Measurements from ENCODE around the gene ZW10.
"Not testable (repeated sequence)": the region's sequence is repeated elsewhere in the genome, so short reads cannot be mapped to it uniquely, and the experiment has no call there.

The ZW10 gene

GRCh38 chr11:113710989-113711388 lies 62.5 kb downstream of the ZW10 start:
- no peak for FAIRE-seq
- DNase-seq (ENCODE audit: insufficient read length, low spot score) = no peak
- no peak for TF ChIP-seq TAF1 (IDR thresholded peaks at IDR 0.05; ENCODE audit: low read depth, low read length)
- no peak for TF ChIP-seq SPI1 (IDR thresholded peaks at IDR 0.05; ENCODE audit: low read depth, low read length)
- no peak for TF ChIP-seq POLR2A (IDR thresholded peaks at IDR 0.05; ENCODE audit: low read depth, low read length)
- no peak for TF ChIP-seq POLR2AphosphoS5 (IDR thresholded peaks at IDR 0.05; ENCODE audit: low read depth, low read length)
- no peak for TF ChIP-seq POU2F2 (IDR thresholded peaks at IDR 0.05; ENCODE audit: low read depth, low read length)
- TF ChIP-seq PAX5 (IDR thresholded peaks at IDR 0.05; ENCODE audit: insufficient read depth, low read length, severe bottlenecking) = no peak

GRCh38 chr11:113705871-113706655 lies 67.4 kb downstream of the ZW10 start, which contains the start of gene TMPRSS5:
TMPRSS5 (minus strand) TSS chr11:113706308; CDS start chr11:113706224, 84 bp downstream.
- no peak for DNase-seq (ENCODE audit: insufficient read length, low spot score)
- TF ChIP-seq POLR2A (IDR thresholded peaks at IDR 0.05; ENCODE audit: low read depth, low read length) (no peak), PAX5 (IDR thresholded peaks at IDR 0.05; ENCODE audit: insufficient read depth, low read length, severe bottlenecking) (no peak), SPI1 (IDR thresholded peaks at IDR 0.05; ENCODE audit: low read depth, low read length) (no peak), POU2F2 (IDR thresholded peaks at IDR 0.05; ENCODE audit: low read depth, low read length) (no peak), POLR2AphosphoS5 (IDR thresholded peaks at IDR 0.05; ENCODE audit: low read depth, low read length) (no peak), TAF1 (IDR thresholded peaks at IDR 0.05; ENCODE audit: low read depth, low read length) (no peak)
- FAIRE-seq = no peak

DNA sequence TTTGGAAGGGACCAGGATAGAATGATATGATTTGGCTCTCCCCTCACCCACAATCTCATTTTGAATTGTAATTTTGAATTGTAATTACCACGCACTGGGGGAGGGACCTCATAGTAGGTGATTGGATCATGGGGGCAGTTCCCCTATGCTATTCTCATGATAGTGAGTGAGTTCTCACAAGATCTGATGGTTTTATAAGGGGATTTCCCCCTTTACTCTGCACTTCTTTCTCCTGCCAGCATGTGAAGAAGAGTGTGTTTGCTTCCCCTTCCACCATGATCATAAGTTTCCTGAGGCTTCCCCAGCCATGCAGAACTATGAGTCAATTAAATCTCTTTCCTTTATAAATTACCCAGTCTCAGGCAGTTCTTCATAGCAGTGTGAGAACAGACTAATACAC lies 69.9 kb downstream of the ZW10 start:
- not testable (repeated sequence) for DNase-seq (ENCODE audit: insufficient read length, low spot score); FAIRE-seq

DNA sequence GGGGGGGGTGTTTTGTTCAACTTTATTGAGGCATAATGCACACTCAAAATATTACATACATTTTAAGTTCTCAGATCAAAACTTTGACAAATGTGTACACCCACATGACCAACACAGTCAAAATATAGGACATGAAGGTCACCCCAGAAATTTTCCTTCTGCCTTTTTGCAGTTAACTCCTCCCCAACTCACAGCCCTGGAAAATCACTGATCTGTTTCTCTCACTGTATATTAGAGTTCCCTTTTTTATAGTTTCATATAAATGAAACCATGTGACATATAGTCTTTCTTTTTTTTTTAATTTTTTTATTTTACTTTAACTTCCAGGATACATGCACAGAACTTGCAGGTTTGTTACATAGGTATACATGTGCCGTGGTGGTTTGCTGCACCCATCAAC lies 72.0 kb downstream of the ZW10 start:
- FAIRE-seq (no peak), DNase-seq (ENCODE audit: insufficient read length, low spot score) (no peak)
- no peak for TF ChIP-seq PAX5 (IDR thresholded peaks at IDR 0.05; ENCODE audit: insufficient read depth, low read length, severe bottlenecking)

GRCh38 chr11:113698515-113698914 lies 75.0 kb downstream of the ZW10 start:
- no peak for FAIRE-seq
- no peak for TF ChIP-seq POLR2A (IDR thresholded peaks at IDR 0.05; ENCODE audit: low read depth, low read length)

GRCh38 chr11:113697756-113698407 lies 75.6 kb downstream of the ZW10 start:
- FAIRE-seq = no peak

More at GRCh38 chr11:113698515-113698914, 75.0 kb downstream of the ZW10 start:
- no peak for DNase-seq (ENCODE audit: insufficient read length, low spot score)

GRCh38 chr11:113697111-113697510 lies 76.4 kb downstream of the ZW10 start:
- TF ChIP-seq PAX5 (IDR thresholded peaks at IDR 0.05; ENCODE audit: insufficient read depth, low read length, severe bottlenecking) (no peak), POU2F2 (IDR thresholded peaks at IDR 0.05; ENCODE audit: low read depth, low read length) (no peak), SPI1 (IDR thresholded peaks at IDR 0.05; ENCODE audit: low read depth, low read length) (no peak), POLR2A (IDR thresholded peaks at IDR 0.05; ENCODE audit: low read depth, low read length) (no peak), POLR2AphosphoS5 (IDR thresholded peaks at IDR 0.05; ENCODE audit: low read depth, low read length) (no peak), TAF1 (IDR thresholded peaks at IDR 0.05; ENCODE audit: low read depth, low read length) (no peak)
- FAIRE-seq = no peak
- no peak for DNase-seq (ENCODE audit: insufficient read length, low spot score)

More at GRCh38 chr11:113697756-113698407, 75.6 kb downstream of the ZW10 start:
- TF ChIP-seq POLR2AphosphoS5 (IDR thresholded peaks at IDR 0.05; ENCODE audit: low read depth, low read length) (no peak), POU2F2 (IDR thresholded peaks at IDR 0.05; ENCODE audit: low read depth, low read length) (no peak), POLR2A (IDR thresholded peaks at IDR 0.05; ENCODE audit: low read depth, low read length) (no peak), TAF1 (IDR thresholded peaks at IDR 0.05; ENCODE audit: low read depth, low read length) (no peak), SPI1 (IDR thresholded peaks at IDR 0.05; ENCODE audit: low read depth, low read length) (no peak), PAX5 (IDR thresholded peaks at IDR 0.05; ENCODE audit: insufficient read depth, low read length, severe bottlenecking) (no peak)
- no peak for DNase-seq (ENCODE audit: insufficient read length, low spot score)

- DNase-seq (ENCODE audit: insufficient read length, low spot score) = no peak
- no peak for FAIRE-seq
- TF ChIP-seq TAF1 (IDR thresholded peaks at IDR 0.05; ENCODE audit: low read depth, low read length) (no peak), PAX5 (IDR thresholded peaks at IDR 0.05; ENCODE audit: insufficient read depth, low read length, severe bottlenecking) (no peak), POU2F2 (IDR thresholded peaks at IDR 0.05; ENCODE audit: low read depth, low read length) (no peak), POLR2A (IDR thresholded peaks at IDR 0.05; ENCODE audit: low read depth, low read length) (no peak), SPI1 (IDR thresholded peaks at IDR 0.05; ENCODE audit: low read depth, low read length) (no peak), POLR2AphosphoS5 (IDR thresholded peaks at IDR 0.05; ENCODE audit: low read depth, low read length) (no peak)
These were observed 78.3 kb downstream of the ZW10 start for GRCh38 chr11:113695207-113695606.

DNA sequence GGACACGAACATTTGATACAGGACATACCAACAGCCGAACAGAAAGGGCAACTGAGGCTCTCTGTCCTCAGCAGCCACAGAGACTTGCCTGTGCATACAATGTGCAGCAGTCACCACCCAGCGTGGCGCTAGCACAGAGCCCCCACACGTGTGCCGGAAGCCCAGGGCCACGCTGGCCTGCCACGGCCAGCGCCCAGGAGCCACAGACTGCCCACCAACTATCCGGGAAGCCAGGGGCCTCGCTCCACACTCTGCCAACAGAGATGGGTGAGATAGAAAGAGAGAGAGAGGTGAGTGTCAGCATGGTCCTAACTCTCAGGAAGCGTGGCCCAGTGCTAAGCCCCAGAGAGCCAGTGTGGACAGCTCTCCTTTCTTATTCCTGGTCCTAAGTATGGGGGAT lies 79.1 kb downstream of the ZW10 start:
- no peak for TF ChIP-seq POU2F2 (IDR thresholded peaks at IDR 0.05; ENCODE audit: low read depth, low read length)
- TF ChIP-seq POLR2A (IDR thresholded peaks at IDR 0.05; ENCODE audit: low read depth, low read length) = no peak
- TF ChIP-seq SPI1 (IDR thresholded peaks at IDR 0.05; ENCODE audit: low read depth, low read length) = no peak
- TF ChIP-seq TAF1 (IDR thresholded peaks at IDR 0.05; ENCODE audit: low read depth, low read length) = no peak
- TF ChIP-seq PAX5 (IDR thresholded peaks at IDR 0.05; ENCODE audit: insufficient read depth, low read length, severe bottlenecking) = no peak
- no peak for TF ChIP-seq POLR2AphosphoS5 (IDR thresholded peaks at IDR 0.05; ENCODE audit: low read depth, low read length)
- FAIRE-seq (no peak), DNase-seq (ENCODE audit: insufficient read length, low spot score) (no peak)

- TF ChIP-seq POLR2AphosphoS5 (IDR thresholded peaks at IDR 0.05; ENCODE audit: low read depth, low read length) = no peak
- TF ChIP-seq POU2F2 (IDR thresholded peaks at IDR 0.05; ENCODE audit: low read depth, low read length) = no peak
- no peak for TF ChIP-seq SPI1 (IDR thresholded peaks at IDR 0.05; ENCODE audit: low read depth, low read length)
- no peak for TF ChIP-seq PAX5 (IDR thresholded peaks at IDR 0.05; ENCODE audit: insufficient read depth, low read length, severe bottlenecking)
- no peak for TF ChIP-seq POLR2A (IDR thresholded peaks at IDR 0.05; ENCODE audit: low read depth, low read length)
- TF ChIP-seq TAF1 (IDR thresholded peaks at IDR 0.05; ENCODE audit: low read depth, low read length) = no peak
- DNase-seq (ENCODE audit: insufficient read length, low spot score) (no peak), FAIRE-seq (no peak)
These were observed 80.5 kb downstream of the ZW10 start for GRCh38 chr11:113693030-113693429.

Data from GM12891 (cell line).